Stimulated activated CD4-positive, alpha-beta T cell treated with anti-CD3 and anti-CD28 coated beads, Interleukin-4, amount 100 ng/mL, for 1 hour (primary cell): ENCODE results near the gene CHCHD2.
"Not testable (repeated sequence)": the region's sequence is repeated elsewhere in the genome, so short reads cannot be mapped to it uniquely, and the experiment has no call there.

Experiments
- DNase-seq: peaks from one replicate; pipeline ENCODE4 v3.0.0-alpha.2; 2020

CHCHD2 gene

GRCh38 chr7:56106108-56107073, at the start of gene CHCHD2:
CHCHD2 (minus strand) TSS chr7:56106476; CDS start chr7:56106413, 63 bp downstream.
- DNase-seq, result peak; percentile 90

GRCh38 chr7:56131062-56131461, 24.8 kb upstream of the CHCHD2 start:
- DNase-seq, result not testable (repeated sequence)

GRCh38 chr7:56127241-56127975, 21.1 kb upstream of the CHCHD2 start:
- no peak for DNase-seq

DNA sequence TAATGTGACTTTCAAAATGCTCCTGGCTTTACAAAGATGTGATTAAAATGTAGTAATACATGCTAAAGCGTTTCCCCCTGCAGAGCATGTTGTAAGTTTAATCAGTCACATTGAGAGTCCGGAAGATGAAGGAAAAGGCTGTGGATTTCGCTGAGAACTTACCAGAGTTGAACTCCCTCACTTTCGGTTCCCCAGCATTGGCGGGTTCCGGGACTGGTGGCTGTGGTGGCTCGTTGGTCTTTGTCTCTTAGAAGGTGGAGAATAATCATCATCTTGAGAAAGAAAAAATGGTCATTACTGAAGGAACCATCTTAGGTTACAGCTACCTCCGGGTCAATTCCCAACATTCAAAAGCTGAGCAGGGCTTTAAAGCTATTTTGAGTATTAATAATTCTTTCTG, 19.6 kb upstream of the CHCHD2 start:
- no peak for DNase-seq

- no peak for DNase-seq
These were observed 18.7 kb upstream of the CHCHD2 start for GRCh38 chr7:56124981-56125380.

GRCh38 chr7:56121440-56121839, 15.2 kb upstream of the CHCHD2 start:
- no peak for DNase-seq

DNA sequence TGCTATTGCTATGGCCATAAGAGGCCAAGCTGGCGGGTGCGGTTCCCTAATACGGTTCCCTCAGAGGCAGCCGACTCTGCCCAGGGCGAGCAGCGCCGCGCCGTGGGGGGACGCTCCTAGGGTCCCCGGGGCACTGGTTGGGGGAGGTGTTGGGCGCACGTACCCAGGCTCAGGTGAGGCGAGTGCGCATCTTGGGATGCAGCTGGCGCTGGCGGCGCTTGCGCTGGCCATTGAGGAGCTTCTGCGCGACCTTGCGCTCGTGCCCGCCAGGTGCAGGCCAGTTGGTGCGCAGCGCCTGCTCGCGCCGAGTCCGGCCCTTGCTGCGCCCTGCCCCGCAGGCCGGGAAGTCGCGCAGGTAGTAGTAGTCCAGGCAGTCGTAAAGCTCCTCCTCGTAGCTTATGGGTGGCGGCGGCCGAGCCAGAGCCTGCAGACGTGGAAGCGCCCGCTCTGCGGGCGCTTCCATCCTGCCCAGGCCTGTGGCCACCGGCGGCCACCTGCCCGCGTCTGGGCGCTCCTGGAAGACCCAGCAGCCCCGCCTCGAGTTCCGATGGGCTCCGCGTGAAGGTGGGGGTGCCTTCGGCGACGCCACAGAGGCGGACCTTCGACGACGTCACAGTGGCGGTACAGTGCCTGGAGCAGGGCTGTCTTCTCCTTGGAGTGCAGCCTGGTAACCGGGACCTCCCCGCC, 9.7 kb upstream of the CHCHD2 start, which contains the start of gene NUPR2:
Gene NUPR2, minus strand, starts transcription at position 566 of the 687 bp plus-strand sequence. Its CDS starts 103 bp downstream, at position 463.
- no peak for DNase-seq

GRCh38 chr7:56112244-56112643, 6.0 kb upstream of the CHCHD2 start:
- not testable (repeated sequence) for DNase-seq

DNA sequence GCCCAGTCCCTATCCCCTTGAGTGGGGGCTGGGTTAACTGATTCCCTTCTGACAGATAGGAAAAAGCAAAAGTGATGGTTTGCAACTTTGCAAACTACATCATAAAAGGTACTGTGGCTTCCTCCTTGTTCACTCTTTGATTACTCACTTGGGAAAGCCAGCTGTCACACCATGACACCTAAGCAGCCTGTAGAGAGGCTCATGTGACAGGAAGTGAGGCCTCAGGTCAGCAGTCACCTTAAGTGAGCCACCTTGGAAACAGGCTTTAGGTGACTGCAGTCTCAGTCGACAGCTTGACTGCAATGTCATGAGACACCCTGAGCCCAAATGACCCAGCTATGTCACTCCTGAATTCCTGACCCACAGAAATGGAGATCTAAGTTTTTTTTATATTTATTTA, 4.3 kb upstream of the CHCHD2 start:
- no peak for DNase-seq

- no peak for DNase-seq
These were observed 1.6 kb upstream of the CHCHD2 start for GRCh38 chr7:56107954-56108258.

- no peak for DNase-seq
These were observed 768 bp downstream of the CHCHD2 start for GRCh38 chr7:56105508-56105907.

DNA sequence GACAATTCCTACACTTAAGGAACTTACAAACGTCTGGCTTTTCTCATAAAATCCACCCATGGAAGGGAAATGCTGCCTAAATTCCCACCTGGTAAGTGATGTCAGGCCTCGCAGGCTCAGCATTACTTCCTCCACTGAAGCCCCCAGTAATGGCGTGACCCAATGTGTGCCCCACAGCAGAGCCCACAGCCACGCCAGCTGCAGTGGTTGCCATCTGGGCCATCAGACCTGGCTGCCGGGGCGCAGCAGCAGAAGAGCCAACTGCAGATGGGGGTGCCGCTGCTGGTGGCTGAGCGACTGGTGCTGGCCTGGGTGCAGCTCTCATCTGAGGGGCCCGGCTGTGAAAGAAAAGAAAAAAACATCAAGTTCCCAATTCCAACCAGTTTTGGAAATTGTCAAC, 2.1 kb downstream of the CHCHD2 start:
- DNase-seq, result not testable (repeated sequence)

GRCh38 chr7:56099653-56100052, 6.6 kb downstream of the CHCHD2 start:
- DNase-seq, result no peak

DNA sequence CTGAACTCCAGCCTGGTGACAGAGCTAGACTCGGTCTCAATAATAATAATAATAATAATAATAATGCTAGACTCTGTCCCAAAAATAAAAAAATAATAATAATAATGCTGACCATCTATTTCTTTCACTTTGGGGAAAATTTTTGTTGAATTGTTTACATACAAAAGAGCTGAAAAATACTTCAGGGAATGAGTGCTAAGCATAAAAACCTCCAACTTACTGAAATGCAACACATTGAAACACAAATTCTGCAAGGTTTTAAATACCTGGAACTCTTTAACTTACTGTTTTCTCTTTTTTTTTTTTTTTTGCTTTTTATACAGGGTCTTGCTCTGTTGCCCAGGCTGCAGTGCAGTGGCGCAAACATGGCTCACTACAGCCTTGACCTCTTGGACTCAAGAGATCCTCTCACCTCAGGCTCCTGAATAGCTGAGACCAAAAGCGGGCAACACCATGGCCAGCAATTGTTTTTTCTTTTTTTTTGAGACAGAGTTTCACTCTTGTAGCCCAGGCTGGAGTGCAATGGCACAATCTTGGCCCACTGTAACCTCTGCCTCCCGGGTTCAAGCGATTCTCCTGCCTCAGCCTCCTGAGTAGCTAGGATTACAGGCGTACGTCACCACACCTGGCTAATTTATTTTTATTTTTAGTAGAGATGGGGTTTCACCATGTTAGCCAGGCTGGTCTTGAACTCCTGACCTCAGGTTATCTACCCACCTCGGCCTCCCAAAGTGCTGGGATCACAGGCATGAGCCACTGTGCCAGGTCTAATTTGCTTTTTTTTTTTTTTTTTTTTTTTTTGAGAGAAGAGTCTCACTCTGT, 7.9 kb downstream of the CHCHD2 start:
- DNase-seq, result not testable (repeated sequence)

DNA sequence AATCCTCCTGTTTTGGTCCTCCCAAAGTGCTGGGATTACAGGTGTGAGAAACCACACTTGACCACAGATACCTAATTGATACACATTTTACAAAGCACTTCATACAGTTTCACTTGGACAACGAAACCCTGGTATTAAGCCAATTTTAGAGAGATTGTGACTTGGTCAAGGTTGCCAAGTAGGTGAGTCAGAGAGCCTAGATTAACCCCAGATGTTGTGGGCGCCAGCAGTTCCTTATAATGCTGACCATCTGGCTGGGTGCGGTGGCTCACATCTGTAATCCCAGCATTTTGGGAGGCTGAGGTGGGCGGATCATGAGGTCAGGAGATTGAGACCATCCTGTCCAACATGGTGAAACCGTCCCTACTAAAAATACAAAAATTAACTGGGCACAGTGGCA, 8.6 kb downstream of the CHCHD2 start:
- DNase-seq, result no peak

- DNase-seq, result no peak
These were observed 13.3 kb downstream of the CHCHD2 start, which contains the start of gene PHKG1 for GRCh38 chr7:56092789-56093531. PHKG1 (minus strand) TSS chr7:56092952; CDS start chr7:56088941, 4,011 bp downstream.

GRCh38 chr7:56092388-56092787, 13.9 kb downstream of the CHCHD2 start:
- DNase-seq, result not testable (repeated sequence)

GRCh38 chr7:56091591-56091990, 14.7 kb downstream of the CHCHD2 start:
- no peak for DNase-seq

DNA sequence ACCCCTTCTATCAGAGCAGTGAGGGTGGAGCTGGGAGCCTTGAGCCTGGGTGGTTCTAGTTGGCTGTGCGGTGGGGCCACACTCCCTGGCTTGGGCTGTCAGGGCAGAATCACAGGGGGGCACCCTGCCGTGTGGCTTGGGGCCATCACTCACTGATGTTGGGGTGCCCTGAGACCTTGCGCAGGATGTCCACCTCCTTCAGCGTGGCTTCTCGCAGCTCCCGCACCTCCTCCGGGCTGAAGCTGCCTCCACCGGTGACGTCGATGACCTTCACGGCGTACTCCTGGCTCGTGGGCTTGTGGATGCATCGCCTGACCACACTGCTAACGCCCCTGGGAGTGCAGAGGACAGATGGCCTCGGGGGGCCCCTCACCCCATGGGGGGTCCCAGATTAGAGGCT, 18.8 kb downstream of the CHCHD2 start:
- DNase-seq, result no peak

DNA sequence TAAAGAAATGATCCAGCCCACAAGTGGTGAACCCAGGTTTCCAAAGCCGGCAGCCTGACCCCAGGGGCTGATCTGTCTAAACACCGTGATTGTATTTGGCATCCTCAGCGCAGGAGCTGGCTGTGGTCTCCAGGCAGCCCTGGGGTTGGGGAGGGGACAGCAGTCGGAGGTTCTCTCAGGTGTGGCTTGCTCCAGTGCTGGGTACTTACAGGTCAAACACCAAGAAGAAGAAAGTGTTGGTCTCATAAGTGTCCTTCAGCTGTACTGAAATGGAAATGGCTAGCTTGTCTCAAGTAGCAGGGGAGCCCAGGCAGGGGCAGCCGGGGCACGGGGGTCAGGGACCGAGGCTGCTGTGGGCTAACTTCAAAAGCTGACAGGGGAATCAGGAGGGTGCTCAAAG, 19.5 kb downstream of the CHCHD2 start:
- no peak for DNase-seq

- DNase-seq, result no peak
These were observed 23.0 kb downstream of the CHCHD2 start for GRCh38 chr7:56083150-56083785.
